Activated CD4-positive, alpha-beta T cell treated with anti-CD3 and anti-CD28 coated beads, Interleukin-2, amount 10 ng/mL, durations not matched to agents 24 days and 14 days (primary cell): ENCODE measurements around the gene AGTRAP. TPM values are rescaled to one million over a fixed set of nuclear protein-coding genes. Genes with fewer than 3 reads are reported as not detected.
A peak's percentile ranks its signal among the peaks of the same experiment; 100 is the strongest.

Experiments
- DNase-seq: peaks from one replicate; pipeline ENCODE4 v3.0.0; 2022
- H3K27ac Mint-ChIP-seq: one replicate; pipeline ENCODE4 v1.8.0; 2022; ENCODE audit warnings: mild to moderate bottlenecking, mixed read lengths
- H3K27me3 Mint-ChIP-seq: one replicate; pipeline ENCODE4 v1.8.0; 2022; ENCODE audit warnings: mixed read lengths
- H3K36me3 Mint-ChIP-seq: one replicate; pipeline ENCODE4 v1.8.0; 2022; ENCODE audit warnings: low read depth, mild to moderate bottlenecking, mixed read lengths
- H3K4me1 Mint-ChIP-seq: one replicate; pipeline ENCODE4 v1.8.0; 2021; ENCODE audit warnings: mixed read lengths
- H3K4me3 Mint-ChIP-seq: one replicate; pipeline ENCODE4 v1.8.0; 2022; ENCODE audit warnings: mild to moderate bottlenecking, moderate library complexity, mixed read lengths
- H3K9me3 Mint-ChIP-seq: one replicate; pipeline ENCODE4 v1.8.0; 2021; ENCODE audit warnings: mixed read lengths
- intact Hi-C: fragments of 100-400 bp; cut with micrococcal nuclease; formaldehyde crosslinking; loops from one replicate; pipeline ENCODE4 v1.15.1; 2023
- total RNA-seq: library from RNA; stranded (reverse); gene quantifications from 2 replicates; pipeline ENCODE4 v1.2.3, GENCODE V29; 2022

Gene AGTRAP
- total RNA-seq, 1 donor from 2014 or later = 14.0 TPM

DNA sequence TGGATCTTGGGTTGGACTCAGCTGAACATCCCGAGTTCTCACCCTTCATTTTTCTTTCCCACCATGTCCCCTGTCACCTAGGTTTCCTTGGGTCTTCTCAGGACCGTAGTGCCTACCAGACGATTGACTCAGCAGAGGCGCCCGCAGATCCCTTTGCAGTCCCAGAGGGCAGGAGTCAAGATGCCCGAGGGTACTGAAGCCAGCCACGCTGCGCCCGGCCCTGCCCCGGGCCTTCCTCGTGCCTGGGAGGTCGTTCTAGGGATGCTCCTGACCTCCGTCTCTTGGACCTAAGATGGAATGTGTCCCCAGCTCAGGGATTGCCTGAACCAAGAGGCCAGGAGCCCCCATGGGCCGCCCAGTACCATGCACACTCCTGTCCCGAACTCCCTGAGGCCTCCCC is 14.1 kb downstream of the AGTRAP start:
- DNase-seq = no peak
- Mint-ChIP-seq H3K4me1 (peaks cover 10% of the 10 kb centered on the region), H3K36me3 (peaks cover 9% of the 10 kb centered on the region), H3K27ac (no peak overlapping the region), H3K9me3 (no peaks in the 10 kb centered on the region), H3K4me3 (no peak overlapping the region), H3K27me3 (no peaks in the 10 kb centered on the region)
- intact Hi-C loops = no loop called here

DNA sequence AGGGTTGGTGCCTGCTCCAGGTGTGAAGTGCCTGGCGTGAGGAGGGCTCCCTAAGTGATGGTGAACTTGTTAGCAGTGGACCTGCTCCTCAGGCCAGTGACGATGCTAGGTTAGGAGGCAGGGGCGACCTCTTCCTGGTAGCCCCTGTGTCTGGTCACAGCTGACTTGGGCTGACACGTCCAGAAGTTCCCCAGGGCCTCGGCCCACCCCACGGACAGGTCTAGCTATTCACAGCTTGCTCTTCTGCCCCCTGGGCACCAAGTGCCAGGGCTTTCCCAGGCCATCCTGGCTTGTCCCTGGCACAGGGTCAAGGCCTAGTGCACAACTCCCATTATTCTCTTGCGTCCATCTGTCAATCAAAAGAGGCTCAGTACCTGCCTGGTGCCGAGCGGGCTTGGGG is 15.2 kb downstream of the AGTRAP start:
- peaks cover 3% of the 10 kb centered on the region for H3K27me3 Mint-ChIP-seq
- H3K4me1 Mint-ChIP-seq = peaks cover 10% of the 10 kb centered on the region

DNA sequence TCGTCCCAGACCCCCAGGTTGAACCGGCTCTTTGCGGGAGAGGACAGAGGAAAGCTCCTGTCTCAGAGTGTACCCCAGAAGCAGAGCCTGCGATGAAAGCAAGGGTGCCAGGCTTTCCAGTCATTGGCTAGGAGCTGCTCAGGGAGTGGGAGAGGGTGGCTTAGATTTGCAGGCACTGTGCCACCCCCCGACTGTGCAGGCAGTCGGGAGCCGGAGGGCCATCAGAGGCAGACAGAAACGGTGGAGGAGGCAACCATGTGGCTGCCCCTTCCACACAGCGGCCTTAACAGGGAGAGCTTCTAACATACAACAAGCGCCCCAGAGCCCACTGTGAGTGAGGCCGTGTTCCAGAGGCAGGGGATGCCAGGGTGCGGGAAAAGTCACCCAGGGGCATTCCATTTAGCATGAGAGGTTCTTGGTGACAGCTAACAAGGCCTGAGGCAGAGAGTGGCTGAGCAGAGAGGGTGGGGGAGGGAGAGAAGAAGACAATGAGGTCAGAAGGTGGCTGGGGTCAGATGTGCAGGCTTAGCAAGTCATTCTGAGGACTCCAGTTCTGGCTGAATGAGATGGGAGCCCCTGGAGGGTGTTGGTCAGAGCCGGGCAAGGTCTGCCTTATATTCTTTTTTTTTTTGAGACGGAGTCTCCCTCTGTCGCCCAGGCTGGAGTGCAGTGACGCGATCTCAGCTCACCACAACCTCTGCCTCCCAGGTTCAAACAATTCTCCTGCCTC is 16.6 kb downstream of the AGTRAP start:
- intact Hi-C loops = no loop called here
- no peak for DNase-seq
- Mint-ChIP-seq H3K27me3 (peaks cover 8% of the 10 kb centered on the region), H3K27ac (no peak overlapping the region), H3K9me3 (no peaks in the 10 kb centered on the region), H3K36me3 (peaks cover 3% of the 10 kb centered on the region), H3K4me3 (no peak overlapping the region), H3K4me1 (peaks cover 9% of the 10 kb centered on the region)

More for the DNA sequence above, 15.2 kb downstream of the AGTRAP start:
- H3K27ac Mint-ChIP-seq = no peak overlapping the region
- H3K36me3 Mint-ChIP-seq = peaks cover 9% of the 10 kb centered on the region
- intact Hi-C loops = no loop called here
- no peak for DNase-seq
- no peaks in the 10 kb centered on the region for H3K9me3 Mint-ChIP-seq
- H3K4me3 Mint-ChIP-seq = no peak overlapping the region

DNA sequence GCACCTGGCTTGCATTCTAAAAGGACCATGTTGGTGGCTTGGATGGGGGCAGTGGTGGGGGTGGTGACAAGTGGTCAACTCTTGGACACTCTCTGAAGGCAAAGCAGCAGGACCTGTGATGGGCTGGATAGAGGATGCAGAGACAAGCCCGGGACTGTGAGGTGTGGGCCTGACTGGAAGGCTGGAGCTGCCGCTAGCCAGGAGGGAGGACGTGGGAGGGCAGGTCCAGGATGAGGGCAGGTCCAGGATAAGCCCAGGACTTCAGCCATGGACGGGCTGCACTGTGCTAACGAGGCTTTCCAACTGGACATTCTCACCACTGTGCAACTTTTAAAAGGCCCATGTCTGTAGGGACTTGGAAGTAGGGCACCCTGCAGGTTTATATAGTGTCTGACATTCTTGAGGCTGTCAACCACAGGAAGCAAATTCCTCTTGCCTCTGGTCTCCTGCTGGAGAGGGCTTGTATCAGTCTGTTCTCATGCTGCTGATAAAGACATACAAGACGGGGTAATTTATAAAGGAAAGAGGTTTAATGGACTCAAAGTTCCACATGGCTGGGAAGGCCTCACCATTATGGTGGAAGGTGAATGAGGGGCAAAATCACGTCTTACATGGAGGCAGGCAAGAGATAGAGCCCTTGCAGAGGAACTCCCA is 17.7 kb downstream of the AGTRAP start:
- intact Hi-C loops = no loop called here
- Mint-ChIP-seq H3K36me3 (peaks cover 3% of the 10 kb centered on the region), H3K9me3 (no peaks in the 10 kb centered on the region), H3K4me1 (peaks cover 6% of the 10 kb centered on the region), H3K27me3 (peaks cover 10% of the 10 kb centered on the region), H3K4me3 (no peak overlapping the region), H3K27ac (no peak overlapping the region)
- DNase-seq = no peak

DNA sequence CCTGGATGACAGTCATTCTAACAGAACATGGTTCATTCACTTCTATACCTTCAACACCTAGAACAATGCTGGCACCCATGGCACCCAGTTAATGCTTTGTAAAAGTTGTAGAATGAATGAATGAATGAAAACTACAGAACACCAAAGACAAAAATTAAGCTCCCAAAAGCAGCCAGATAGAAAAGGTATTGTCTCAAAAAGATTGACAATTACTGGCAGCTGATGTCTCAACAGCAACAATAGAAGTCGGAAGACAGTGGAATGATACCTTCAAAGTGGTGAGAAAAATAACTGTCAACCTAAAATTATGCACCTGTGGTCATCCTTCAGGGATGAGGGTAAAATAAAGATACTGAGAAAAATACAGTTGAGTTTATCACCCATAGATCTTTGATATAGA is 21.1 kb downstream of the AGTRAP start:
- no peaks in the 10 kb centered on the region for H3K9me3 Mint-ChIP-seq
- H3K4me3 Mint-ChIP-seq = no peak overlapping the region
- H3K27ac Mint-ChIP-seq = no peak overlapping the region
- intact Hi-C loops = no loop called here
- H3K27me3 Mint-ChIP-seq = peaks cover 22% of the 10 kb centered on the region
- H3K36me3 Mint-ChIP-seq = no peaks in the 10 kb centered on the region
- DNase-seq = no peak
- peaks cover 2% of the 10 kb centered on the region for H3K4me1 Mint-ChIP-seq

DNA sequence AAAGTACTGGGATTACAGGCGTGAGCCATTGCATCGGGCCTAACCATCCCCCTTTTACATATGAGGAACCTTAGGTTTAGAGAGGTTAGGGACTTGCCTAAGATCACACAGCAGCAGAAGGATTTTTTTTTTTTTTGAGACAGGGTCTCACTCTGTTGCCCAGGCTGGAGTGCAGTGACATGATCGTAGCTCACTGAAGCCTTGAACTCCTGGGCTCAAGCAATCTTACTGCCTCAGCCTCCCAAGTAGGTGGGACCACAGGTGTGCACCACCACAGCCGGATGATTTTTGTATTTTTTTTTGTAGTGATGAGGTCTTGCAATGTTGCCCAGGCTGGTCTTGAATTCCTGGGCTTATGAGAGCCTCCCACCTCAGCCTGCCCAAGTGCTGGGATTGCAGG is 23.9 kb downstream of the AGTRAP start:
- no peaks in the 10 kb centered on the region for H3K9me3 Mint-ChIP-seq
- H3K27me3 Mint-ChIP-seq = peaks cover 36% of the 10 kb centered on the region

DNA sequence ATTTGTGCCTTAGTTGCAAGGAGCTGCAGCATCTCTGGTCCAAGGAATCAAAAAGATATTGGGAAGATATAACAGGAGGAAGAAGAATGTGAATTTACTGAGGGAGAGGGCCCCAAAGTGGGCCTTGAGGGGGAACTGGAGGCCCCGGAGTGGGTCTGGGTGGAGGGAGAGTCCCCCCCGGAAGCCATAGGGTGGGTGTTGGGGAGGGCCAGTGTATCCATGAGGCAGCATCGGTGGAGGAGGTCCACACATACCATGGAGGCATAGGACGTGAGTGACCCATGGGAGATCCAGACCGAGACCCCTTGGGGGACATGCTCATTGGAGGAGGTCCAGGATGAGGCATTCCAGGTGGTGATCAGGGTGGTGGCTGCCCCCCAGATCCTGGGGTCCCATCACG is 25.3 kb downstream of the AGTRAP start:
- no peak overlapping the region for H3K4me3 Mint-ChIP-seq
- no peaks in the 10 kb centered on the region for H3K36me3 Mint-ChIP-seq
- intact Hi-C loops = no loop called here

More for the DNA sequence above, 23.9 kb downstream of the AGTRAP start:
- Mint-ChIP-seq H3K36me3 (no peaks in the 10 kb centered on the region), H3K4me1 (peaks cover 3% of the 10 kb centered on the region), H3K4me3 (no peak overlapping the region), H3K27ac (no peak overlapping the region)
- no peak for DNase-seq
- intact Hi-C loops = no loop called here

DNA sequence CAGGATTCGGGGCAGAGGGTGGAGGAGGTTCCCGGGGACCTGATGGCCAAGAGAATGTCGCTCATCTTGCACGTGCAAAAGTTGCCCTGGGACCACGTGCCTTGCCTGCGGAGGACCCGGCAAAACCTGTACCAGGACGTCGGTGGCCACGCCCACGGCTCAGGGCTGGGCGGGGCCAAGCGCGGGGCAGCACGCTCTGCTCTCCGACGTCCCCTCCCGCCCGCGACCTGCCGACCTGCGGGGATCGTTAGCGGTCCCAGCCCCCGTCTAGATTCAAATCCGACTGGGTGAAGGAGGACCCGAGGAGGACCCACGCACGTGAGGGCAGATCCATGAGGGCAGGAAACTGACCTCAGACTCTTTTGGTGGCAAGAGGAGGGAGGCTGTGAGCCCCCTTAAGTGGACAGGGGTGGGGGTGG is 26.1 kb downstream of the AGTRAP start, which contains the start of gene C1orf167:
Gene C1orf167 (plus strand): TSS at position 206 of the 419 bp plus-strand sequence. CDS start 2,208 bp downstream, outside the sequence.
- H3K9me3 Mint-ChIP-seq = no peaks in the 10 kb centered on the region
- H3K4me1 Mint-ChIP-seq = peaks cover 3% of the 10 kb centered on the region
- H3K36me3 Mint-ChIP-seq = no peaks in the 10 kb centered on the region
- H3K27me3 Mint-ChIP-seq = peaks cover 29% of the 10 kb centered on the region
- H3K4me3 Mint-ChIP-seq = peak within 1 kb of the TSS; percentile 41
- no peak within 1 kb of the TSS for H3K27ac Mint-ChIP-seq
- intact Hi-C loops = no loop called here
- peak; percentile 82 for DNase-seq

More for the DNA sequence above, 25.3 kb downstream of the AGTRAP start:
- Mint-ChIP-seq H3K27me3 (peaks cover 32% of the 10 kb centered on the region), H3K4me1 (peaks cover 3% of the 10 kb centered on the region), H3K27ac (no peak overlapping the region), H3K9me3 (no peaks in the 10 kb centered on the region)
- no peak for DNase-seq

DNA sequence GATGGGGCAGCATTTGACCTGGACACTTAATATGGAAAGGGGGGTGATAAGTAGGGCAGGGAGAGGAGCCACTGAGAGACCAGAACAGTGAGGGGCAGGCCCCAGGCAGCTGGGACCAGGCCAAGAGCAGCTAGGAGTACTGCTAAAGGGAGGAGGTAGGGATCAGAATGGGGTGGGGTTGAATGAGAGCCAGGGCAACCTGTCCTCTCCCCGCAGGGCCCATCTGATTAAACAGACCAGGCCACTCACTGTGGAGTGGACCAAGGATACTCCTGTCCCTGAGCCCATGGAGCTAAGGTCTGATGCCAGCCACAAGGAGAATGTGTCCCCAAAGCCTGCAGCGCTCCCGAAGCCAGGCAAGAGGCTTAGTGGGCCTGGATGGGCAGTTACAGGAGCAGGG is 28.2 kb downstream of the AGTRAP start:
- peaks cover 26% of the 10 kb centered on the region for H3K27me3 Mint-ChIP-seq
- H3K4me1 Mint-ChIP-seq = peaks cover 3% of the 10 kb centered on the region
- intact Hi-C loops = no loop called here
- H3K36me3 Mint-ChIP-seq = no peaks in the 10 kb centered on the region
- H3K27ac Mint-ChIP-seq = no peak overlapping the region
- H3K4me3 Mint-ChIP-seq = no peak overlapping the region
- H3K9me3 Mint-ChIP-seq = no peaks in the 10 kb centered on the region
- DNase-seq = no peak

DNA sequence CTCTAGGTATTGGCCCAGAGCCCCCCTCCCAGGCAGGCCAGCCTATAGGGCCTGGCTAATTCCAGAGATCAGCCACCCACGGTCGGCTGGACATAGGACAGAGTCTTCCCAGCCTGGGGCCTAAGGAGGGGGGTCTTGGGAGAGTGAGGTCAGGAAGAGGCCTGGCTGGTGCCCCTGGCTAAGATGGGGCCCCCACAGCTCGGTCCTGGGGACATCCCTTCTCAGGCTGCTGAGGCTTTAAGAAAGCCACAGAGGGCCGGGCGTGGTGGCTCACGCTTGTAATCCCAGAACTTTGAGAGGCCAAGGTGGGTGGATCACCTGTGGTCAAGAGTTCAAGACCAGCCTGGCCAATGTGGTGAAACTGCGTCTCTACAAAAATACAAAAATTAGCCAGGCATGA is 28.6 kb downstream of the AGTRAP start:
- Mint-ChIP-seq H3K36me3 (no peaks in the 10 kb centered on the region), H3K9me3 (no peaks in the 10 kb centered on the region), H3K27ac (no peak overlapping the region), H3K4me3 (no peak overlapping the region), H3K4me1 (peaks cover 3% of the 10 kb centered on the region), H3K27me3 (peaks cover 26% of the 10 kb centered on the region)
- intact Hi-C loops = no loop called here
- no peak for DNase-seq

DNA sequence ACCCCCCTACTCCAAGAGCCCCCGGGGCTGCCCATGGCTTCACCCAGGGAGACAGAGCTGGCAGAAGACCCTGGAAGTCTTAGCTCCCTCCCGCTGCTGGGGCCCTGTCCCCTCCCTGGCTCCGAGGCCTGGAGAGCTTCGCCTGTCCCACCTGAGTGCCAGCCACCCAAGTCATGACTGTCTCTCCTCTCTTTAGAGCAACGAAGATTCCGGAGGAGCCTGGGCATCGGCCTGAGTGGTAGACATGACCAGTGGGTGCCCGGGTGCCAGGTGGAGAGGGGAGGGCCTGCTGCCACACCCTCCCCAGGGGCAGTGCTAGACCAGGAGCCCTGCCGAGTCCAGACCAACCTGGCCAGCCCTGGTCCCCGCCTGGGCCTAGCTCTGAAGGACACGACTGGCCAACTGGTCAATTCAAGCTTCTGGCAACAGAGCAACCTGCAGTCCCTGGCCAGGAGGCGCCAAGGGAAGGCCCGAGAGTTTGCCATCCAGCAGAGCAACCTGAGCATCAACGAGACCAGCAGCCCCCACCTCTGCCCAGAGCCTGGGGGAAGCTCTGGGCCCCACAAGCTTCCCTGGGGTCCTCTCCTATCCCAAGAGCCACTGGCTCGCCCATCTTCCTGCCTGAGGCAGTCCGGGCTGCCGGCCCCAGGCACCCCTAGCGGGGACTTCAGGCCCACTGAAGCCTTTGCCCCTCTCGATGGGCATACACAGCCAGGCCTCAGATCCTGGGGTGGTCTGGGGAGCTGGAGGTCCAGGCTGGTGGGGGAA is 29.9 kb downstream of the AGTRAP start:
- Mint-ChIP-seq H3K27me3 (peaks cover 20% of the 10 kb centered on the region), H3K36me3 (no peaks in the 10 kb centered on the region), H3K9me3 (no peaks in the 10 kb centered on the region), H3K4me3 (no peak overlapping the region), H3K4me1 (peaks cover 3% of the 10 kb centered on the region), H3K27ac (no peak overlapping the region)
- intact Hi-C loops = no loop called here
- no peak for DNase-seq

DNA sequence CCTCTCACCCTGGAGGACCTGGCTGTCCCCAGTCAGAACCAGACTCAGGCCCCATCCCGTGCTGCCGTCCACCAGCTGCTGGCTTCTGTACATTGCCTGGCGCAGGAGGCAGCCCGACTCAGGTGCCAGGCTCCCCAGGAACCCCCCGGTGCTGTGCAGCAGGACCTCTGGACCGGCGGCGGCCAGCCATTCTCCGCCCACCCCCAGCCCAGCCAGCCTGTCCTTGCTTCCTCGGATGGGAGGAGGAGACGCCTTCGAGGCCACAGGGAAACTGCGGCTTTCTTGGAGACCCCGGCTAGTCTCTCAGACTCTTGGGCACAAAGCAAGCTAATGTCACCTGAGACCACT is 30.5 kb downstream of the AGTRAP start:
- no peaks in the 10 kb centered on the region for H3K9me3 Mint-ChIP-seq

DNA sequence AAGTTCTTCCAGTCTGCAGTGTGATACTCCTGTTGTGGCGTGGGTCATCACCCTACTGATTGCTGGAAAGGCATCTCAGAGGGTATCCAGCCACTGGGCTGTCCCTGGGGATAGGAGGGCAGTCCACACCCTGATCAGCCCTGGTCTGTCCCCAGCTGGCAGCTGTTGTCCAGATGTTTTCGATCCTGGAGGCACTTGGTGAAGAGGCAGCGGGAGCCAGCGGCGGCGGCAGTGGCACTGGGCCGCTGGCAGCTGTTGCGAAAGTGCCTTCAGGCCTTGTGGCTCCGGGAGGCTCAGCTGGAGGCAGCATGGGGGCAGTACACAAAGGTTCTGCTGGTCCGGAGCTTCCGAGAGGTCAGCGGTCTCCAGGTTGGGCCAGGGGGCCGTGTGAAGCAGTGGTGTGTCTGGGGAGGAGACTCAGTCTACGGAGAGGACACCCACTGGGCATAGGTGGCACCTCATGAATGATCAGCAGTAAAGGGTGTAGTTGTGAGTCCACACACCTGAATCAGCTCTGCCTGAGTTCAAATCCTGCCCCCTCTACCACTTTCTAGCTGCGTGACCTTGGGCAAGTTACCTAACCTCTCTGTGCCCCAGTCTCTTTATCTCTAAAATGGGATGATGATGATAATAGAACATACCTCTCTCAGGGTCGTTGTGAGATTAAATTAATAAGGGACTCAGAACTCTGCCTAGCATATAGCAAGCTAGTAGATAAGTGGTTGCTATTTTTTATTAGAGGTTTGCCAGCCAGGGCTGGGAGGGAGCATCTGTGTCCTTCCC is 32.2 kb downstream of the AGTRAP start:
- no peak for DNase-seq
- H3K4me3 Mint-ChIP-seq = no peak overlapping the region
- H3K27me3 Mint-ChIP-seq = peaks cover 4% of the 10 kb centered on the region
- H3K27ac Mint-ChIP-seq = no peak overlapping the region
- no peaks in the 10 kb centered on the region for H3K9me3 Mint-ChIP-seq
- intact Hi-C loops = no loop called here
- no peaks in the 10 kb centered on the region for H3K36me3 Mint-ChIP-seq
- H3K4me1 Mint-ChIP-seq = no peaks in the 10 kb centered on the region

More for the DNA sequence above, 30.5 kb downstream of the AGTRAP start:
- intact Hi-C loops = no loop called here
- Mint-ChIP-seq H3K4me1 (peaks cover 3% of the 10 kb centered on the region), H3K27ac (no peak overlapping the region), H3K27me3 (peaks cover 17% of the 10 kb centered on the region), H3K36me3 (no peaks in the 10 kb centered on the region), H3K4me3 (no peak overlapping the region)
- DNase-seq = no peak
